Umbilical cord (tissue), 2 donors: ENCODE measurements around the gene NAT10. TPM values are rescaled to one million over a fixed set of nuclear protein-coding genes. Genes with fewer than 3 reads are reported as not detected.
A peak's percentile ranks its signal among the peaks of the same experiment; 100 is the strongest.

ENCODE experiments used
- DNase-seq: peaks from one replicate; pipeline ENCODE4 v3.0.0-alpha.2; 2015; ENCODE audit warnings: low spot score
- total RNA-seq: library from RNA; depleted of rRNA; stranded (reverse); fragments of >200 nt; gene quantifications from one replicate; pipeline ENCODE4 v1.2.3, GENCODE V29; 2014; ENCODE audit warnings: low replicate concordance; ENCODE audit not compliant: insufficient read depth

Gene NAT10
- total RNA-seq, 1 donor from 2014 or later = 19.7 TPM

DNA sequence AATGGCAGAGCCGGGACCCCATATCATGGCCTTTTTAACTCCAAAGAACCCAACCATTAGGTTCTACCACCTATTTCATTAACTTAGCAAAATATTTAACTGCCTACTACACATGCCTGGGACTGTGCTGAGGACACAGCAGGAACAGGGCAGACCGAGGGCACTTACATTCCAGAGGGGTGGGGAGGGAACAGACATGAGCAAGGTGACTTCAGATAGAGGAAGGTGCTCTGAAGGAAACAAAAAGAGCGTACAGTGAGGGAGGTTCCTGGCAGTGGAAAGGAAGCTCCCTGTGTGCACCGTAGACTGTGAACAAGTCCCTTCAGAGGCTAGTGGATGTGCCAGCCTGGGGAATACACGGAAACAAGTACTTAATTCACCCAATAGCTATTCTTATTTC, 82.8 kb downstream of the NAT10 start:
- no peak for DNase-seq

DNA sequence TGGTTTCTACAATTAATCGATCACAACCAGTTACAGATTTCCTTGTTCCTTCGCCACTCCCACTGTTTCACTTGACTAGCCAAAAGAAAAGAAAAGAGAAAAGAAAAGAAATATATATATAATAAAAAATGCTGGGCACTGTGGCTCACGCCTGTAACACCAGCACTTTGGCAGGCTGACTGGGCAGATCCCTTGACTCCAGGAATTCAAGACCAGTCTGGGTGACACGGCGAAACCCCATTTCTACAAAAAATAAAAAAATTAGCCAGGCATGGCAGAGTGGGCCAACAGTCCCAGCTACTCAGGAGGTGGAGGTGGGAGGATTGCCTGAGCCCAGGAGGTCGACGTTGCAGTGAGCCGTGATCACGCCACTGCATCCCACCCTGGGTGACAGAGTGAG, 83.8 kb downstream of the NAT10 start:
- DNase-seq = no peak

DNA sequence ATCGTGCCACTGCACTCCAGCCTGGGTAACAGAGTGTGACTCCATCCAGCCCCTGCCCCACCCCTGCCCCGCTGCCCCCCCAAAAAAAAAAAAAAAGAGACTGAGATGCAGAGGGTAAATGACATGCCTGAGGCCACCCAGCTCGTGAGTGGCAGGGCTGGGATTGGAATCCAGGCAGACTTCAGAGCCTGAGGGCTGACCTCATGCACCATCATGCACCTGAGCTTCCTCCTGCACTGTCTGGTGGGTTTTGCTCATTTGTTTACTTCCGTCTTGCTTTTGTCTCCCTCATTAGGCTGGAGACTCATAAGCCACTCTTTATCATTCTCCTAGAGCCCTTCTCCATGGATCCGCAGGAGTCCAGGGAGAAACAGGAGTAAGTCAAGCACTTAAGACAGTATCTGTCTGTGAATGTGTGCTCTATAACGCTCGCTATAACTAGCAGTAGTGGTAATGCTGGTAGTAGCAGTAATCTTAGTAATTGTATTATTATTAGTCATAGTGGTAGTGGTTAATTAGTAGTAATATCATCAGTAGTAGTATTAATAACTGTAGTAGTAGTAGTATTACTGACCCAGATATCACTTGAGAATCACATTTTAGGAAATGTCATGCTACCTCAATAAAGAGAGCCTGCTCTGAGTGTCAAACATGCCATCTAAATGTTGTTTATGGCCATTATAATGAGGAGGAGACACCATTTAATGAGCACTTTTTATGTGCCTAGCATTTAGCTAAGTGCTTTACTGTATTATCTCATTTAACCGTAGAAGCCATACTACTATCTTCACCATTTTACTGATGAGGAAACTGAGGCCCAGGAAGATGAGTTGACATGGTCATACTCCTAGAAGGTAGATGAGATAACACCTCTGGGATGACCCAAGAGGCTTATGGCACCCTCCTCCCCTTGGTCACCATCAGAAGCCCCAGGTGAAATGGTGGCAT, 85.0 kb downstream of the NAT10 start:
- DNase-seq = no peak

DNA sequence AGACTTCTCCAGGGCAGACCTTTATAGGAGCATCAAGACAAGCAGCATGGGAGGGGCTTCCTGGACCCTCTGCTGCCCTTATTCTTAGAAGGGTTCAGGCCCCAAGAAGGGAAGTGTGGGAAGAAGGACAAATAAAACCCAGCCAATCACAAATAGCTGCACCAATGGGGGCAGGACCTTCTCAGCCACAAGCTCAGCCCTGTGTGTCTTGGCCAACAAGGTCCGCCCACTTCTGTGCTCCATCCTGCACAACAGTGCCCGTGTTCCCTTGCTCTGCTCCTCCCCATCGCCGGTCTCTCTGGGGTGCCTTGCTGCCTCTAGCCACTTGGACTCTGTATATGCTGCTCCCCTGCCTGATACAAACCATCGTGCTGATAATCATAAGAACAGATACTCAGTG, 86.1 kb downstream of the NAT10 start:
- no peak for DNase-seq

DNA sequence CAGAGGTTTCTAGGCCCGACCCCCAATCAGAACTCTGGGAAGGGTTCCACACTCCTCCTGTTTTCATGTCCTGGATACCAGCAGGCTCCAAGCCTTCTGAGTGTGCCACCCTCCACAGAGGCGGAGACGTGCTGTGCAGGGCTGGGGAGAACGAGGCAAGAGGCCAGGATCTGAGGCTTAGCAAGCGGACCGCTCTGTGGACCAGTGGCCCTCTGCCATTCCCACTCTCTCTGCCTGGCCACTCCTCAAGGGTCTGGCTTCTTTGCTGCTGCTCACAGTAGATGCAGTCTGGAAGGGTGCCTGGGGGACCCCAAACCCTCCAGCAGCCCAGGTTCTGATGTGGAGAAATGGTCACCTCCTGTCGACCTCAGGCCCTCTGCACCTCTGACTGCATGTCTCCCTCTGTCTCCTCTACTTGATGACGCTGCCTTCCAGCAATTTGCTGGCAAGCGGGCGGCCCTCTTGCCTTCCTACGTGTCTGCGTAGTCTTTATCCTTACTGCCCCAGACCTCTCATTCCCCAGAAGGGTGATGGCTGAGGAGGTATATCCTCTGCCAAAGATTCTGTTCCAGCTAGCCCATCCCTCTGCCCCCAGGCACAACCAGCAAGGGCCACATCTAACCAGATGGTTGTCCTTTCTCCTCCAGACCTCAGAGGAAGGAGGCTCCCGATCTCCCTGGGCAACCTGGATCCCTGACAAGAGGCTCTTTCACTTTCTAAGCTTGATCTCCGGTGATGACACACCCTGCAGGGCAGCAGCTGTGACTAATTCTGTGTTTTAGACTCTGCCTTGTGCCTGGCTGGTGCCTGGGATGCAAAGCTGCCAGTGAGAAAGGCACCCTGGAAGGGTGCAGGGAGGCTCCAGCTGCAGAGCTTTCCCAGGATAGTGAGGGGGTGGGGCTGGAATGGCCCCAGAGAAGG, 87.3 kb downstream of the NAT10 start:
- DNase-seq = peak; percentile 92

DNA sequence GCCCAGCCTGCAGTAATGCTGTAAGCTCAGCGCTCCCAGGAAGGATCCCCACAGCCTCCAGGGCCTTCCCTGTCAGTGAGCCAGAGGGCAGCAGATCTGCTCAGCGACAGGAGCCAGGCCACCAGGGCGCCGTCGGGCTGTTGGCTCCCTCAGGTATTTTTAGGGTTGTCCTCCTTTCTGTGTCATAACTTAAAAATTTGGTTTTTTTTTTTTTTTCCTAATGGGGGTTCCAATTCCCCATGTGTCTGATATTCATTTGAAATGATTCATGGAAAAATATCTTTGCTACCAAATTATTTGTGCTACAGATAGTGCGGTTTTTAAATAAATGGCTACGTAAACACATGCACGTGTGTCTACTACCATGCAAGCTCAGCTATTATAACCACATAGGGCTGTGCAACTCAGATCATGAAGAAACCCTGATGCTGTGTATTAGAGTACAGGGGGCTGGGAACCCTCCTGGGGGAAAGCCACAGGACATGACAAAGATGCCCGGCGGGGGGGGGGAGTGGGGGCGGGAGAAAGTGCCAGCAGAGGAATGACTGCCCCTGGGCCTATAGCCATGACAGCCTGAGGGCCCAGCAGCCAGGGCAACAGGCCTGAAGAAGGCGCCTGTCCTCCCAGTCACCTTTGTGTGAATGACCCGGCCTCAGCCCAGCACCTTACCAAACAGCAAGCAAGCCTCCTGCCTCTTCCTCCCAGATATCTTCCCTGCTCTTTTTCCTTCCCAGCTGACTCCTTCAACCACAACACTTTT, 89.3 kb downstream of the NAT10 start:
- no peak for DNase-seq

Other genes starting within 250 kb of the NAT10 start
- 10.8 TPM for gene LMO2, start 213.6 kb upstream of the NAT10 start, total RNA-seq
- 160 TPM for gene CAPRIN1, start 53.9 kb upstream of the NAT10 start, total RNA-seq